DMS79 (cell line): Measurements from ENCODE around the gene ME1.

Experiments
- DNase-seq: peaks from one replicate; lab custom pipeline; 2025; lab: John Stamatoyannopoulos, UW

ME1 gene

GRCh38 chr6:83190626-83191025 is 240.2 kb downstream of the ME1 start:
- no peak for DNase-seq

GRCh38 chr6:83188501-83188900 is 242.3 kb downstream of the ME1 start:
- DNase-seq, result no peak

GRCh38 chr6:83185096-83185495 is 245.8 kb downstream of the ME1 start:
- no peak for DNase-seq

GRCh38 chr6:83183082-83183828 is 247.6 kb downstream of the ME1 start:
- no peak for DNase-seq

- no peak for DNase-seq
Observed at GRCh38 chr6:83182114-83182513, 248.7 kb downstream of the ME1 start.

- no peak for DNase-seq
Observed at GRCh38 chr6:83180426-83180950, 250.4 kb downstream of the ME1 start.

GRCh38 chr6:83176246-83176645 is 254.6 kb downstream of the ME1 start:
- no peak for DNase-seq

GRCh38 chr6:83169511-83169910 is 261.3 kb downstream of the ME1 start:
- DNase-seq, result no peak

- DNase-seq, result no peak
Observed at GRCh38 chr6:83169106-83169505, 261.7 kb downstream of the ME1 start.

- no peak for DNase-seq
Observed at GRCh38 chr6:83168556-83168955, 262.3 kb downstream of the ME1 start.

GRCh38 chr6:83167726-83168278 is 263.0 kb downstream of the ME1 start:
- no peak for DNase-seq
